Natural killer cell (primary cell): ENCODE measurements around the gene TTLL1. TPM values are rescaled to one million over a fixed set of nuclear protein-coding genes. Genes with fewer than 3 reads are reported as not detected.
A peak's percentile ranks its signal among the peaks of the same experiment; 100 is the strongest.

ENCODE experiments used
- ATAC-seq, 3 donors: fragments of 150-1000 bp in 2 of 3; fragments of 200-7000 bp in 1 of 3; cut with Tn5 transposase; 1 replicate in 1 of 3; 2 replicates in 2 of 3; pipeline ENCODE4 v1.10.0; 2021; ENCODE audit warnings: mild to moderate bottlenecking in 2 of 3, moderate library complexity in 2 of 3
- DNase-seq, 2 donors: peaks; one replicate each; pipeline versions ENCODE4 v3.0.0 to v3.0.0-alpha.2; 2013 to 2021; ENCODE audit warnings: mixed read lengths in 1 of 2
- H3K27ac ChIP-seq: one replicate; pipeline ENCODE4 v1.5.1; 2013; ENCODE audit warnings: mild to moderate bottlenecking, low read length
- H3K27me3 ChIP-seq: one replicate; pipeline ENCODE4 v1.6.1; 2013; ENCODE audit warnings: low read length; ENCODE audit not compliant: control insufficient read depth, insufficient read depth
- H3K36me3 ChIP-seq: one replicate; pipeline ENCODE4 v1.6.1; 2013; ENCODE audit warnings: low read length; ENCODE audit not compliant: control insufficient read depth, insufficient read depth
- H3K4me1 ChIP-seq: one replicate; pipeline ENCODE4 v1.6.1; 2013; ENCODE audit warnings: low read length; ENCODE audit not compliant: control insufficient read depth, insufficient read depth
- H3K4me3 ChIP-seq: one replicate; pipeline ENCODE4 v1.5.1; 2013; ENCODE audit warnings: low read length
- H3K9me3 ChIP-seq: one replicate; pipeline ENCODE4 v1.6.1; 2013; ENCODE audit warnings: low read length; ENCODE audit not compliant: control insufficient read depth, insufficient read depth
- H3K27ac Mint-ChIP-seq, 2 donors: one replicate each; pipeline ENCODE4 v1.8.0; 2022; ENCODE audit warnings: mild to moderate bottlenecking in 2 of 2, mixed read lengths in 2 of 2, moderate library complexity in 1 of 2
- H3K27me3 Mint-ChIP-seq, 2 donors: one replicate each; pipeline ENCODE4 v1.8.0; 2022; ENCODE audit warnings: low read depth in 2 of 2, mixed read lengths in 2 of 2
- H3K36me3 Mint-ChIP-seq: one replicate; pipeline ENCODE4 v1.8.0; 2022; ENCODE audit warnings: mixed read lengths
- H3K4me1 Mint-ChIP-seq, 2 donors: one replicate each; pipeline ENCODE4 v1.8.0; 2022; ENCODE audit warnings: mixed read lengths in 2 of 2
- H3K4me3 Mint-ChIP-seq: one replicate; pipeline ENCODE4 v1.8.0; 2022; ENCODE audit warnings: mild to moderate bottlenecking, moderate library complexity, mixed read lengths
- H3K9me3 Mint-ChIP-seq, 2 donors: one replicate each; pipeline ENCODE4 v1.8.0; 2022; ENCODE audit warnings: mixed read lengths in 2 of 2
- WGBS: methylation state at CpG from one replicate; pipeline ENCODE4 v1.1.7; 2013; ENCODE audit warnings: missing lambda C conversion rate; ENCODE audit not compliant: insufficient coverage; 5-methylcytosine and 5-hydroxymethylcytosine counted together
- intact Hi-C: fragments of 100-400 bp; cut with micrococcal nuclease; formaldehyde crosslinking; loops from one replicate; pipeline ENCODE4 v1.14.2; 2022
- total RNA-seq, 4 donors: library from RNA; stranded (reverse); fragments of 120-200 nt in 1 of 4; gene quantifications; one replicate each; pipeline versions ENCODE4 v1.2.3 to v1.2.4, GENCODE V29; 2013 to 2022
- TF ChIP-seq, protein P1 (sequence below): fragments of 200-600 bp; IDR thresholded peaks from one replicate; pipeline ENCODE4 v1.8.0; 2022; ENCODE audit warnings: antibody characterized with exemption

Gene TTLL1
- total RNA-seq, 3 donors from 2014 or later (not counting 1 experiment from before 2014, with no cell fraction given): 4.4 to 6.5 (median 6.0) TPM

DNA sequence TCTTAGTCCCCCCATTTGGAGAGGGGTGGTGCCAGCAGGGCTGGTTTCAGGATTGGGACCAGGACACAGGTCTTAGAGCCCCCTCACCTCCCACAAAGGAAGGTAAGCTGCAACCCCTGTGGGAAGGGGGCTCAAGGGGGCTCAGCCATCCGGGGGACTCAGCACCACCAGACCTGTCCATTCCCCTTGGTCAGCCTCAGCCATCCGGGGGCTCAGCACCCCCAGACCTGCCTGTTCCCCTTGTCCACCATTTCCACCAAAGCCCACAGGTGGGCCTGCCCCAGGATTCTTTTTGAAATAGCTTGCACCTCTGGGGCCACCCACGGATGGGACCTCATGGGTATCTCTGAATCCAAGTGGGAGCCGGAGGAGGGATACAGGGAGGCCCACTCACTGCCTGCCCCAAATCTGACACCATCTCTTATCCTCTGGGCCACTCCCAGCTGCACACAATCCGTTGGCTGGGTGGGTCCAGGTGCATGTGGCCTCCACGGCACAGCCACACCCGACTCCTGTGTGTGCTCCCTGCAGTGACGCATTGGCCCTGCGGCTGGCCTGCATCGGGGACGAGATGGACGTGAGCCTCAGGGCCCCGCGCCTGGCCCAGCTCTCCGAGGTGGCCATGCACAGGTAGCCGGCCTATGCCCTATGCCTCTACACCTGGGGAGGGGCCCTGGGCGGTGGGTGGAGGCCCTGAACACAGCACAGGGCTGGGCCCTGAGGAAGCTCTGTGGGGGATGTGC lies 38.1 kb upstream of the TTLL1 start:
- H3K27ac Mint-ChIP-seq: no peak overlapping the region

DNA sequence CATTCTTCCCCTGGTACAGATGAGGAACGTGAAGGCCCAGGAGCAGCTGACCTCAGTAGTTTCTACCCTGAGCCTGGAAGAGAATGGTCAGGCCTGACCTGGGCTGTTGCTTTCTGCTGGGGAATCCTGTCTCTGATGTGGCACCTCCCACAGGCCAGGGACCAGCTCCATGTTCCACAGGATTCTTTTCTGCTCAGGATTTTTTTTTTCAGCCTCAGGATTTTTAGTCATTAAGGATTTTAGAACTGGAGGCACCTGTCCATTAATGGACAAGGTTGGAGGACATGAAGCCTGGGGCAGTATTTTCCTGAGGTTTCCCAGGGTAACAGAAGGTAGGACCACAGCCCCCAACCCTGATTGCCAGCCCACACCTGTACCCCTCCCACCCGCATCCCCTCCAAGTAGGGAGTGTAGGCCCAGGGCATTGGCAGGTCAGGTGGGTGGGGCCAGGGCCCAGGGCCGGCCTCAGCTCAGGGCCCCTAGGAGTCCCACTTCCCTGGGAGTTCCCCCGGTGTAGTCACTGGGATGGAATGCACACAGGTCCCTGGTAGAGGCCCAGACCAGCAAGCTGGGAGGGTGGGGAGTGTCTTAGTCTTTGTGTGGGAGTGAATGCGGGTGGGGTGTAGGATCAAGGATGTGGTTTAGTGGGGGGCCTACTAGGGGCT lies 37.4 kb upstream of the TTLL1 start:
- H3K4me3 ChIP-seq: no peak overlapping the region
- intact Hi-C loops: no loop called here
- no peaks in the 10 kb centered on the region for H3K36me3 Mint-ChIP-seq
- H3K9me3 ChIP-seq: no peaks in the 10 kb centered on the region
- H3K4me1 Mint-ChIP-seq: peaks cover 0 to 12% of the 10 kb centered on the region in 2 donors
- WGBS: 60% methylated on average over 5 of the region's 5 CpGs
- H3K4me3 Mint-ChIP-seq: no peak overlapping the region
- DNase-seq (no peak), ATAC-seq (no peak)
- H3K36me3 ChIP-seq: peaks cover 2% of the 10 kb centered on the region
- no peaks in the 10 kb centered on the region for H3K27me3 Mint-ChIP-seq
- H3K9me3 Mint-ChIP-seq: no peaks in the 10 kb centered on the region
- H3K4me1 ChIP-seq: peaks cover 25% of the 10 kb centered on the region
- H3K27me3 ChIP-seq: peaks cover 2% of the 10 kb centered on the region
- no peak overlapping the region for H3K27ac ChIP-seq
- no peak overlapping the region for H3K27ac Mint-ChIP-seq
- TF ChIP-seq, protein P1, sequence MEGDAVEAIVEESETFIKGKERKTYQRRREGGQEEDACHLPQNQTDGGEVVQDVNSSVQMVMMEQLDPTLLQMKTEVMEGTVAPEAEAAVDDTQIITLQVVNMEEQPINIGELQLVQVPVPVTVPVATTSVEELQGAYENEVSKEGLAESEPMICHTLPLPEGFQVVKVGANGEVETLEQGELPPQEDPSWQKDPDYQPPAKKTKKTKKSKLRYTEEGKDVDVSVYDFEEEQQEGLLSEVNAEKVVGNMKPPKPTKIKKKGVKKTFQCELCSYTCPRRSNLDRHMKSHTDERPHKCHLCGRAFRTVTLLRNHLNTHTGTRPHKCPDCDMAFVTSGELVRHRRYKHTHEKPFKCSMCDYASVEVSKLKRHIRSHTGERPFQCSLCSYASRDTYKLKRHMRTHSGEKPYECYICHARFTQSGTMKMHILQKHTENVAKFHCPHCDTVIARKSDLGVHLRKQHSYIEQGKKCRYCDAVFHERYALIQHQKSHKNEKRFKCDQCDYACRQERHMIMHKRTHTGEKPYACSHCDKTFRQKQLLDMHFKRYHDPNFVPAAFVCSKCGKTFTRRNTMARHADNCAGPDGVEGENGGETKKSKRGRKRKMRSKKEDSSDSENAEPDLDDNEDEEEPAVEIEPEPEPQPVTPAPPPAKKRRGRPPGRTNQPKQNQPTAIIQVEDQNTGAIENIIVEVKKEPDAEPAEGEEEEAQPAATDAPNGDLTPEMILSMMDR: no peak

More for the DNA sequence above, 38.1 kb upstream of the TTLL1 start:
- peak in 1 of 3 donors; percentile 21 for ATAC-seq
- H3K4me1 Mint-ChIP-seq: peaks cover 0 to 12% of the 10 kb centered on the region in 2 donors
- no peak for DNase-seq
- peaks cover 20% of the 10 kb centered on the region for H3K4me1 ChIP-seq
- H3K4me3 Mint-ChIP-seq: no peak overlapping the region
- WGBS: 87% methylated on average over 17 of the region's 17 CpGs
- no peaks in the 10 kb centered on the region for H3K9me3 Mint-ChIP-seq
- H3K4me3 ChIP-seq: no peak overlapping the region
- H3K27ac ChIP-seq: no peak overlapping the region
- no peaks in the 10 kb centered on the region for H3K36me3 Mint-ChIP-seq
- peaks cover 2% of the 10 kb centered on the region for H3K27me3 ChIP-seq
- H3K36me3 ChIP-seq: peaks cover 4% of the 10 kb centered on the region
- intact Hi-C loops: no loop called here
- TF ChIP-seq, protein P1: no peak
- no peaks in the 10 kb centered on the region for H3K27me3 Mint-ChIP-seq
- no peaks in the 10 kb centered on the region for H3K9me3 ChIP-seq

DNA sequence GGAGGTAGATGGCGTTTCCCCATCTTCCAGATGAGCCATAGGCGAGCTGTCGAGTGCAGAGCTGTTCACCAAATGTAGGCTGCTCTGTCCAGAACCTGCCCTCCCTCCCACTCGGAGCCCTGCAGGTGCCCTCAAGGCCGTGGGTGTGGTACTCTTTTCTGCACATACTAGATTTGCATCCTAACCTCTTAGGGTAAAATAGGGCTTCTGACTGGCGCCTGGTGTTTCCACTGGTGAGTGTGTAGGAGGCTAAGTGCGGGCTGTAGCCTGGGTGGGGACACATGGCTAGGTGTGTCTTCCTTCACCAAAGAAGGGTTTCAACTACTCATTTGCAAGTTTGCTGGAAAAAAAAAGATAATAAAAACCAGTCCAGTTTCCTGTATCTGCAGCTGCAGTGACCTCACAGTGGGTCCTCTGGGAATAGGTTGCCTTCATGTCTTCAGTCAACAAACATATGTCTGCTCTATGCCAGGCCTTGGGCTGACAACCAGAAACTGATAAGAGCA lies 29.8 kb upstream of the TTLL1 start:
- H3K4me1 Mint-ChIP-seq: no peaks in the 10 kb centered on the region
- TF ChIP-seq, protein P1: no peak
- H3K27me3 ChIP-seq: no peaks in the 10 kb centered on the region
- no peak overlapping the region for H3K4me3 Mint-ChIP-seq
- WGBS: 63% methylated on average over 6 of the region's 7 CpGs
- H3K36me3 Mint-ChIP-seq: no peaks in the 10 kb centered on the region
- no peaks in the 10 kb centered on the region for H3K9me3 ChIP-seq
- H3K27ac ChIP-seq: no peak overlapping the region
- H3K4me3 ChIP-seq: no peak overlapping the region
- no peak for ATAC-seq
- DNase-seq: no peak
- peaks cover 34% of the 10 kb centered on the region for H3K4me1 ChIP-seq
- H3K27me3 Mint-ChIP-seq: peaks cover 0 to 5% of the 10 kb centered on the region in 2 donors
- H3K27ac Mint-ChIP-seq: no peak overlapping the region
- no peaks in the 10 kb centered on the region for H3K36me3 ChIP-seq
- intact Hi-C loops: no loop called here
- H3K9me3 Mint-ChIP-seq: no peaks in the 10 kb centered on the region
